ENCODE results near the gene AP3M1. TPM values are rescaled to one million over a fixed set of nuclear protein-coding genes. Genes with fewer than 3 reads are reported as not detected.

Gene AP3M1
- total RNA-seq, 1 experiment from 2014 or later = 34.4 TPM

- H3K4me1 ChIP-seq (ENCODE audit: control insufficient read depth in 1 of 2, insufficient read depth in 2 of 2, low read length in 2 of 2) = peaks cover 29 to 37% of the 10 kb centered on the region in 2 experiments
- no peak overlapping the region for H2AFZ ChIP-seq (ENCODE audit: low read depth, low read length, poor library complexity, severe bottlenecking)
- ATAC-seq (peak; percentile 88), DNase-seq (ENCODE audit: low read depth, low spot score) (peak; percentile 72)
- H4K20me1 ChIP-seq (ENCODE audit: insufficient read depth) = no peaks in the 10 kb centered on the region; the same call in 1 of the 2 replicates
- H3K9me2 ChIP-seq (ENCODE audit: insufficient read depth) = no peaks in the 10 kb centered on the region
- H3K9me3 ChIP-seq (ENCODE audit: control insufficient read depth in 1 of 2, insufficient read depth in 1 of 2, low read depth in 1 of 2, low read length in 2 of 2) = no peaks in the 10 kb centered on the region
- no peaks in the 10 kb centered on the region for H3K27me3 ChIP-seq (ENCODE audit: insufficient read depth, low read length)
- peak overlapping the region; percentile 1 to 52; a peak in 2 of 4 replicates for H3K4me3 ChIP-seq (replicated peaks in 1 of 2; ENCODE audit: low read depth in 1 of 2, low read length in 2 of 2)
- peak overlapping the region; percentile 83 for H3K4me2 ChIP-seq (ENCODE audit: low read length)
- ChIA-PET RAD21 (ENCODE audit: low non-redundant PET in 1 of 2, low total read pairs in 2 of 2, uncharacterized antibody in 2 of 2, unreplicated experiment in 2 of 2) (no interaction called here), POLR2A (interaction anchor here (0.7 to 1.0 kb wide), 2 partner anchors 14 to 87 kb away, joined by 3 to 4 read pairs; no protein-coding TSS in a partner anchor), CTCF (interaction anchor here (1.2 to 1.6 kb wide), 2 partner anchors 24 to 54 kb away, joined by 3 to 6 read pairs; no protein-coding TSS in a partner anchor)
- H3K9ac ChIP-seq (ENCODE audit: low read length) = peak overlapping the region; percentile 57
- peaks cover 96% of the 10 kb centered on the region for H3K79me2 ChIP-seq (ENCODE audit: insufficient read depth, low read length)
- intact Hi-C loops (cut with micrococcal nuclease) = no loop called here
- no peaks in the 10 kb centered on the region for H3K36me3 ChIP-seq (ENCODE audit: control insufficient read depth in 1 of 2, insufficient read depth in 2 of 2, low read length in 2 of 2)
- BruUV-seq (replicated peaks) = no TSS peak
- TF ChIP-seq SRF (IDR thresholded peaks at IDR 0.05; ENCODE audit: low read depth) = peak; percentile 43; the same call in 1 of the 2 replicates
- TF ChIP-seq ZBTB33 (IDR thresholded peaks at IDR 0.05; ENCODE audit: extremely low read depth, insufficient replicate concordance, low read length) = peak; percentile 15
- peak; percentile 90 for TF ChIP-seq JUND (IDR thresholded peaks at IDR 0.05)
- TF ChIP-seq CEBPB (IDR thresholded peaks at IDR 0.05; ENCODE audit: low read depth) = peak; percentile 92
- peak; percentile 75 for TF ChIP-seq MAX (IDR thresholded peaks at IDR 0.05)
- TF ChIP-seq CBX3 (IDR thresholded peaks at IDR 0.05; ENCODE audit: low read depth) = peak; percentile 89
- TF ChIP-seq REST (IDR thresholded peaks at IDR 0.05; ENCODE audit: low read depth) = no peak
- TF ChIP-seq SP1 (IDR thresholded peaks at IDR 0.05; ENCODE audit: low read depth) = peak; percentile 90
- TF ChIP-seq ELF1 (IDR thresholded peaks at IDR 0.05; ENCODE audit: borderline replicate concordance, low read depth) = peak; percentile 52
- peak; percentile 92 for TF ChIP-seq FOSL1 (IDR thresholded peaks at IDR 0.05; ENCODE audit: low read depth)
- TF ChIP-seq CTCF (IDR thresholded peaks at IDR 0.05 in 2 of 3, conservative IDR thresholded peaks at IDR 0.05 in 1 of 3; ENCODE audit: borderline replicate concordance in 1 of 3, insufficient read depth in 1 of 3, low read depth in 2 of 3, low read length in 2 of 3) = no peak
- TF ChIP-seq SIN3A (IDR thresholded peaks at IDR 0.05; ENCODE audit: low read depth) = peak; percentile 73
- TF ChIP-seq EZH2phosphoT487 (IDR thresholded peaks at IDR 0.05; ENCODE audit: borderline replicate concordance) = no peak
- no peak for TF ChIP-seq ZFX (IDR thresholded peaks at IDR 0.05)
- no peak for TF ChIP-seq ATF3 (IDR thresholded peaks at IDR 0.05)
- H3K27ac ChIP-seq (ENCODE audit: low read depth, low read length) = peak overlapping the region; percentile 91
Observed at GRCh38 chr10:74189999-74190421, 39.4 kb upstream of the AP3M1 start.

All from HCT116 (cell line).